T-cell (primary cell): ENCODE results near the gene HES7. TPM values are rescaled to one million over a fixed set of nuclear protein-coding genes. Genes with fewer than 3 reads are reported as not detected.
"Not testable (repeated sequence)": the region's sequence is repeated elsewhere in the genome, so short reads cannot be mapped to it uniquely, and the experiment has no call there.

Experiments used
- ATAC-seq, 4 experiments: fragments of 200-7000 bp in 3 of 4; fragments of 150-1000 bp in 1 of 4; cut with Tn5 transposase; replicated peaks in 1 of 4; 1 replicate in 3 of 4; 2 replicates in 1 of 4; pipeline ENCODE4 v1.10.0; 2021; ENCODE audit warnings: moderate library complexity in 3 of 4, mild to moderate bottlenecking in 2 of 4, moderate number of reproducible peaks in 1 of 4
- CTCF ChIA-PET, 2 donors: fragments of 300-600 bp; sonication (Branson Sonifier 250); formaldehyde crosslinking; loops; one replicate each; lab custom pipeline; 2022; ENCODE audit warnings: antibody characterized with exemption in 2 of 2; lab: Charles Lee
- POLR2A ChIA-PET, 2 donors: fragments of 300-600 bp; sonication (Branson Sonifier 250); formaldehyde crosslinking; loops; one replicate each; lab custom pipeline; 2022; ENCODE audit warnings: antibody characterized with exemption in 2 of 2; lab: Charles Lee
- DNase-seq, 35 experiments: peaks; one replicate each; pipeline versions ENCODE4 v3.0.0 to v3.0.0-alpha.2; 2013 to 2023
- H3K27ac ChIP-seq: one replicate; pipeline ENCODE4 v1.5.1; 2013; ENCODE audit warnings: low read length
- H3K27me3 ChIP-seq, 2 experiments: replicated peaks in 1 of 2; 1 replicate in 1 of 2; 2 replicates in 1 of 2; pipeline versions ENCODE4 v1.6.1 to v1.7.0; 2013; ENCODE audit warnings: low read length in 1 of 2, mixed read lengths in 1 of 2; ENCODE audit not compliant: control insufficient read depth in 2 of 2, insufficient read depth in 2 of 2; ENCODE audit errors: extremely low read depth in 1 of 2
- H3K36me3 ChIP-seq, 2 donors: 1 replicate in 1 of 2; 2 replicates in 1 of 2; pipeline versions ENCODE4 v1.6.1 to v1.7.0; 2013; ENCODE audit warnings: low read length in 1 of 2; ENCODE audit not compliant: control insufficient read depth in 2 of 2, insufficient read depth in 1 of 2; ENCODE audit errors: extremely low read depth in 1 of 2
- H3K4me1 ChIP-seq, 2 experiments: 1 replicate in 1 of 2; 2 replicates in 1 of 2; pipeline versions ENCODE4 v1.6.1 to v1.7.0; 2013; ENCODE audit warnings: low read length in 2 of 2, mixed read lengths in 1 of 2; ENCODE audit not compliant: insufficient read depth in 2 of 2, control insufficient read depth in 1 of 2; ENCODE audit errors: extremely low read depth in 1 of 2
- H3K4me3 ChIP-seq, 2 donors: 1 replicate in 1 of 2; 2 replicates in 1 of 2; pipeline versions ENCODE4 v1.5.1 to v1.7.0; 2013; ENCODE audit warnings: mild to moderate bottlenecking in 2 of 2, low read length in 1 of 2, moderate library complexity in 1 of 2; ENCODE audit not compliant: control insufficient read depth in 1 of 2; ENCODE audit errors: extremely low read depth in 1 of 2
- H3K9me3 ChIP-seq: 2 replicates; pipeline ENCODE4 v1.7.0; 2013
- H3K27ac Mint-ChIP-seq, 2 donors: one replicate each; pipeline ENCODE4 v1.8.0; 2020 to 2021; ENCODE audit warnings: mild to moderate bottlenecking in 2 of 2, mixed read lengths in 2 of 2
- H3K27me3 Mint-ChIP-seq, 2 donors: one replicate each; pipeline ENCODE4 v1.8.0; 2021 to 2022; ENCODE audit warnings: mixed read lengths in 2 of 2
- H3K36me3 Mint-ChIP-seq: one replicate; pipeline ENCODE4 v1.8.0; 2021; ENCODE audit warnings: mixed read lengths
- H3K4me1 Mint-ChIP-seq, 3 donors: one replicate each; pipeline ENCODE4 v1.8.0; 2020 to 2022; ENCODE audit warnings: mixed read lengths in 3 of 3, mild to moderate bottlenecking in 1 of 3
- H3K4me3 Mint-ChIP-seq, 3 donors: one replicate each; pipeline ENCODE4 v1.8.0; 2020 to 2022; ENCODE audit warnings: mild to moderate bottlenecking in 3 of 3, mixed read lengths in 3 of 3, moderate library complexity in 3 of 3
- H3K9me3 Mint-ChIP-seq, 3 donors: one replicate each; pipeline ENCODE4 v1.8.0; 2020 to 2022; ENCODE audit warnings: mixed read lengths in 3 of 3
- WGBS: methylation state at CpG from one replicate; pipeline ENCODE4 v1.1.5; 2013; ENCODE audit warnings: missing lambda C conversion rate; ENCODE audit not compliant: insufficient coverage; 5-methylcytosine and 5-hydroxymethylcytosine counted together
- total RNA-seq, 35 experiments: library from RNA in 6 of 35; stranded (reverse) in 6 of 35; fragments of 120-200 nt in 1 of 35; gene quantifications; one replicate each; pipeline versions ENCODE4 v1.2.1 to v1.2.4 and lab custom pipeline; 2013 to 2026

HES7 gene
- total RNA-seq, 5 donors from 2014 or later (not counting 1 experiment from before 2014, with no cell fraction given), result 0.16 to 1.6 (median 0.23) TPM; not detected in 2

GRCh38 chr17:8108972-8109660, 14.8 kb downstream of the HES7 start:
- Mint-ChIP-seq H3K9me3 (no peaks in the 10 kb centered on the region), H3K27ac (no peak overlapping the region), H3K4me3 (peak overlapping the region in 2 of 3 donors; percentile 13 to 60), H3K27me3 (peaks cover 7 to 22% of the 10 kb centered on the region in 2 donors), H3K36me3 (no peaks in the 10 kb centered on the region), H3K4me1 (peaks cover 0 to 4% (median 4%) of the 10 kb centered on the region in 3 donors)
- no peak overlapping the region for H3K27ac ChIP-seq
- H3K4me1 ChIP-seq, result peaks cover 0 to 10% of the 10 kb centered on the region in 2 experiments
- ATAC-seq (no peak), DNase-seq (no peak)
- H3K4me3 ChIP-seq, result no peak overlapping the region
- CTCF ChIA-PET, result interaction anchor here (1.0 to 2.4 kb wide), 6 partner anchors 10 to 49 kb away, joined by 6 to 14 read pairs (median 12); no protein-coding TSS in a partner anchor
- WGBS, result 90% methylated on average over 21 of the region's 33 CpGs
- no peaks in the 10 kb centered on the region for H3K9me3 ChIP-seq
- H3K36me3 ChIP-seq, result no peaks in the 10 kb centered on the region
- POLR2A ChIA-PET, result no interaction called here
- peaks cover 0 to 61% of the 10 kb centered on the region in 2 experiments for H3K27me3 ChIP-seq

DNA sequence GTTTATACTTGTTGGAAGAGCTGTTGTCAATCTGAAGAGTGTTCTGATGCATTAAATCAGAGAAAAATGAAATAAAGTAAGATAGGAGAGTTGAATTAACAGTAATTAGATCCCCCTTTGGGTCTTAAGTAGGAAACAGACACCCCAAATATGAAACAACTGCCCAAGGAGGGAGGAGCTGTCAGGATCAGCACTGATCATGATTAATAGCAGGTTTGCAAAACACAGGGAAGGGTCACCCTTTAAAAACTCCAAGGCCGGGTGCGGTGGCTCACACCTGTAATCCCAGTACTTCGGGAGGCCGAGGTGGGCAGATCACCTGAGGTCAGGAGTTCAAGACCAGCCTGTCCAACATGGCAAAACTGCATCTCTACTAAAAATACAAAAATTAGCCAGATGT, 16.9 kb downstream of the HES7 start:
- DNase-seq, H3K36me3 Mint-ChIP-seq: not testable (repeated sequence)
- POLR2A ChIA-PET, result interaction anchor here in 1 of 2 donors (1.3 kb wide), 1 partner anchor 23 kb away, joined by 3 read pairs; no protein-coding TSS in a partner anchor

GRCh38 chr17:8105957-8106398, 17.9 kb downstream of the HES7 start:
- CTCF ChIA-PET, result interaction anchor here in 1 of 2 donors (0.6 kb wide), 1 partner anchor 137 kb away, joined by 3 read pairs; no protein-coding TSS in a partner anchor
- H3K27ac ChIP-seq, result no peak overlapping the region
- Mint-ChIP-seq H3K27ac (no peak overlapping the region), H3K27me3 (peaks cover 0 to 1% of the 10 kb centered on the region in 2 donors), H3K36me3 (no peaks in the 10 kb centered on the region), H3K9me3 (no peaks in the 10 kb centered on the region), H3K4me3 (no peak overlapping the region), H3K4me1 (peaks cover 0 to 4% (median 4%) of the 10 kb centered on the region in 3 donors)
- H3K4me1 ChIP-seq, result peaks cover 0 to 10% of the 10 kb centered on the region in 2 experiments
- H3K27me3 ChIP-seq, result peaks cover 0 to 40% of the 10 kb centered on the region in 2 experiments
- no peak overlapping the region for H3K4me3 ChIP-seq
- 66% methylated on average over 2 of the region's 5 CpGs for whole genome bisulfite sequencing
- ATAC-seq, result no peak
- no peaks in the 10 kb centered on the region for H3K36me3 ChIP-seq
- no peaks in the 10 kb centered on the region for H3K9me3 ChIP-seq
- POLR2A ChIA-PET, result no interaction called here
- no peak for DNase-seq

More for the DNA sequence above, 16.9 kb downstream of the HES7 start:
- not testable (repeated sequence) for H3K4me3 Mint-ChIP-seq, H3K36me3 ChIP-seq, H3K9me3 ChIP-seq, H3K4me1 Mint-ChIP-seq, ATAC-seq, H3K4me3 ChIP-seq, H3K27ac Mint-ChIP-seq, H3K9me3 Mint-ChIP-seq, H3K27ac ChIP-seq, H3K27me3 Mint-ChIP-seq
- H3K27me3 ChIP-seq, result peaks cover 0 to 50% of the 10 kb centered on the region in 2 experiments
- 91% methylated on average over 4 of the region's 4 CpGs for WGBS
- CTCF ChIA-PET, result interaction anchor here in 1 of 2 donors (0.6 kb wide), 1 partner anchor 137 kb away, joined by 4 read pairs; no protein-coding TSS in a partner anchor
- peaks cover 0 to 10% of the 10 kb centered on the region in 2 experiments for H3K4me1 ChIP-seq

DNA sequence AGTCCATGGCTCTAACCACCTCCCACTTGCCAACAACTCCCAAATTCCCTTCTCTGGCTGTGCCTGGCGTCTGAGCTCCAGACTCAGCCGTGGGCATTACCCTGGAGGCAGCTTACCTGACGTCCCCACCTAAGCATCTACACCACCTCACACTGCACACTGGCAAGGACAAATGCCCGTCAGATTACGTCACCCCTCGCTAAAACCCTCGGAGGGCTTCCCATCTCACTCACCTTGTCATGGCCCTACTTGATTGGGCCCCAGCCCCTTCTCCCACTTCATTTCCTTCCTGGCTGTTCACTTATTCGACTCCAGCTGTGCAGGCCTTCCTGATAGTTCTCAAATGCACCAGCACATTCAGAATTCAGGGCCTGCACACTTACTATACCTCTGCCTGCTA, 19.0 kb downstream of the HES7 start:
- H3K4me1 Mint-ChIP-seq, result peaks cover 0 to 2% (median 0%) of the 10 kb centered on the region in 3 donors
- H3K4me1 ChIP-seq, result peaks cover 0 to 4% of the 10 kb centered on the region in 2 experiments
- ATAC-seq (no peak), DNase-seq (no peak)
- H3K36me3 ChIP-seq, result no peaks in the 10 kb centered on the region
- no peak overlapping the region for H3K27ac Mint-ChIP-seq
- ChIA-PET CTCF (interaction anchor here in 1 of 2 donors (0.7 to 2.7 kb wide), 2 partner anchors 11 to 14 kb away, joined by 3 to 10 read pairs; no protein-coding TSS in a partner anchor), POLR2A (no interaction called here)
- H3K27ac ChIP-seq, result no peak overlapping the region
- H3K4me3 Mint-ChIP-seq, result no peak overlapping the region
- no peak overlapping the region for H3K4me3 ChIP-seq
- H3K36me3 Mint-ChIP-seq, result no peaks in the 10 kb centered on the region
- H3K9me3 ChIP-seq, result no peaks in the 10 kb centered on the region
- no peaks in the 10 kb centered on the region for H3K27me3 Mint-ChIP-seq
- H3K27me3 ChIP-seq, result peaks cover 0 to 31% of the 10 kb centered on the region in 2 experiments
- WGBS, result 68% methylated on average over 8 of the region's 8 CpGs
- H3K9me3 Mint-ChIP-seq, result no peaks in the 10 kb centered on the region

GRCh38 chr17:8103549-8103948, 20.4 kb downstream of the HES7 start:
- no peaks in the 10 kb centered on the region for H3K27me3 Mint-ChIP-seq
- no peak overlapping the region for H3K27ac Mint-ChIP-seq
- no peaks in the 10 kb centered on the region for H3K36me3 ChIP-seq
- CTCF ChIA-PET, result interaction anchor here in 1 of 2 donors (2.7 kb wide), 1 partner anchor 9 kb away, joined by 10 read pairs; no protein-coding TSS in a partner anchor
- ATAC-seq, result no peak
- peaks cover 0 to 19% of the 10 kb centered on the region in 2 experiments for H3K27me3 ChIP-seq
- H3K4me1 ChIP-seq, result no peaks in the 10 kb centered on the region
- H3K4me3 Mint-ChIP-seq, result no peak overlapping the region
- no peak overlapping the region for H3K4me3 ChIP-seq
- H3K4me1 Mint-ChIP-seq, result no peaks in the 10 kb centered on the region
- POLR2A ChIA-PET, result no interaction called here
- no peak overlapping the region for H3K27ac ChIP-seq
- H3K36me3 Mint-ChIP-seq, result no peaks in the 10 kb centered on the region
- no peaks in the 10 kb centered on the region for H3K9me3 Mint-ChIP-seq
- WGBS, result 100% methylated on average over 3 of the region's 4 CpGs
- no peaks in the 10 kb centered on the region for H3K9me3 ChIP-seq
- no peak for DNase-seq

DNA sequence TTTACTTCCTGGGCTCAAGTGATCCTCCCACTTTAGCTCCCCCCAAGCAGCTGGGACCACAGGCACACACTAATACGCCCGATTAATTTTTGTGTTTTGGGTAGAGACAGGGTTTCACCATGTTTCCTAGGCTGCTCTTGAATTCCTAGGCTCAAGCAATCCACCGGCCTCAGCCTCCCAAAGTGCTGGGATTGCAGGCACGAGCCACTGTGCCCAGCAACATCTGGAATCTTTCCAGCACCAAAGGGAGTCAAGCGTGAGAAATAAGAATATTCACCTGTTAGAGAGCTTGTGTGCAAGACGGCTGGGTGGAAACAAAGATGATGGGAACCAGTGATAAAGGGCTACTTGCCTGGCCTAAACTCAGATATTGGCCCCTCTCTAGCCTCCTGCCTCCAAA, 22.2 kb downstream of the HES7 start:
- no peaks in the 10 kb centered on the region for H3K9me3 ChIP-seq
- POLR2A ChIA-PET, result no interaction called here
- DNase-seq, result no peak
- no peaks in the 10 kb centered on the region for H3K4me1 ChIP-seq
- H3K4me3 Mint-ChIP-seq, result no peak overlapping the region
- no peak for ATAC-seq
- no peaks in the 10 kb centered on the region for H3K36me3 ChIP-seq
- peaks cover 0 to 13% of the 10 kb centered on the region in 2 experiments for H3K27me3 ChIP-seq
- CTCF ChIA-PET, result interaction anchor here in 1 of 2 donors (0.8 kb wide), 1 partner anchor 45 kb away, joined by 3 read pairs; no protein-coding TSS in a partner anchor
- WGBS, result 77% methylated on average over 6 of the region's 6 CpGs
- no peak overlapping the region for H3K27ac Mint-ChIP-seq
- H3K4me3 ChIP-seq, result no peak overlapping the region
- no peaks in the 10 kb centered on the region for H3K9me3 Mint-ChIP-seq
- H3K4me1 Mint-ChIP-seq, result peaks cover 0 to 6% (median 0%) of the 10 kb centered on the region in 3 donors
- no peak overlapping the region for H3K27ac ChIP-seq
- H3K36me3 Mint-ChIP-seq, result no peaks in the 10 kb centered on the region
- H3K27me3 Mint-ChIP-seq, result no peaks in the 10 kb centered on the region
